Memory B cell (primary cell): Measurements from ENCODE around the gene IMP4.

Experiments used
- ATAC-seq: fragments of 150-1000 bp; cut with Tn5 transposase; 2 replicates; pipeline ENCODE4 v1.10.0; 2021; ENCODE audit warnings: low read depth, mild to moderate bottlenecking, moderate library complexity
- DNase-seq, 2 donors: peaks; one replicate each; pipeline ENCODE4 v3.0.0; 2022; ENCODE audit warnings: low spot score in 2 of 2
- H3K27ac Mint-ChIP-seq: one replicate; pipeline ENCODE4 v1.8.0; 2022; ENCODE audit warnings: mild to moderate bottlenecking, moderate library complexity, mixed read lengths
- H3K27me3 Mint-ChIP-seq: one replicate; pipeline ENCODE4 v1.8.0; 2022; ENCODE audit warnings: mixed read lengths
- H3K36me3 Mint-ChIP-seq: one replicate; pipeline ENCODE4 v1.8.0; 2022; ENCODE audit warnings: mild to moderate bottlenecking, mixed read lengths
- H3K4me1 Mint-ChIP-seq: one replicate; pipeline ENCODE4 v1.8.0; 2022; ENCODE audit warnings: mixed read lengths
- H3K4me3 Mint-ChIP-seq: one replicate; pipeline ENCODE4 v1.8.0; 2022; ENCODE audit warnings: mild to moderate bottlenecking, moderate library complexity, mixed read lengths
- H3K9me3 Mint-ChIP-seq: one replicate; pipeline ENCODE4 v1.8.0; 2022; ENCODE audit warnings: mixed read lengths

IMP4 gene

GRCh38 chr2:130355578-130356431, 13.1 kb downstream of the IMP4 start, which contains the start of gene PTPN18:
TSS of gene PTPN18 (plus strand) at chr2:130356056. CDS start at chr2:130356108, 52 bp downstream.
- ATAC-seq (peak; percentile 86), DNase-seq (peak; percentile 44 to 50)
- peaks cover 25% of the 10 kb centered on the region for H3K4me1 Mint-ChIP-seq
- H3K27ac Mint-ChIP-seq = no peak within 1 kb of the TSS
- peaks cover 1% of the 10 kb centered on the region for H3K27me3 Mint-ChIP-seq
- H3K9me3 Mint-ChIP-seq = peaks cover 1% of the 10 kb centered on the region
- H3K36me3 Mint-ChIP-seq = peaks cover 1% of the 10 kb centered on the region
- H3K4me3 Mint-ChIP-seq = peak within 1 kb of the TSS; percentile 86

GRCh38 chr2:130357864-130358263, 15.2 kb downstream of the IMP4 start:
- no peak for DNase-seq
- Mint-ChIP-seq H3K36me3 (peaks cover 1% of the 10 kb centered on the region), H3K27ac (no peak overlapping the region), H3K4me1 (peaks cover 14% of the 10 kb centered on the region), H3K4me3 (no peak overlapping the region), H3K9me3 (peaks cover 1% of the 10 kb centered on the region), H3K27me3 (peaks cover 1% of the 10 kb centered on the region)
- no peak for ATAC-seq

GRCh38 chr2:130358420-130359350, 16.0 kb downstream of the IMP4 start:
- peaks cover 1% of the 10 kb centered on the region for H3K27me3 Mint-ChIP-seq
- peaks cover 1% of the 10 kb centered on the region for H3K9me3 Mint-ChIP-seq
- DNase-seq = no peak
- H3K27ac Mint-ChIP-seq = no peak overlapping the region
- ATAC-seq = no peak
- no peak overlapping the region for H3K4me3 Mint-ChIP-seq
- peaks cover 9% of the 10 kb centered on the region for H3K4me1 Mint-ChIP-seq
- peaks cover 1% of the 10 kb centered on the region for H3K36me3 Mint-ChIP-seq

- Mint-ChIP-seq H3K27me3 (peaks cover 1% of the 10 kb centered on the region), H3K9me3 (peaks cover 1% of the 10 kb centered on the region), H3K27ac (no peak overlapping the region), H3K36me3 (peaks cover 1% of the 10 kb centered on the region), H3K4me3 (no peak overlapping the region), H3K4me1 (peaks cover 9% of the 10 kb centered on the region)
- DNase-seq = no peak
- no peak for ATAC-seq
Measured at GRCh38 chr2:130359466-130359865, 16.8 kb downstream of the IMP4 start.

- Mint-ChIP-seq H3K27me3 (peaks cover 1% of the 10 kb centered on the region), H3K9me3 (peaks cover 1% of the 10 kb centered on the region), H3K27ac (no peak overlapping the region), H3K4me1 (no peaks in the 10 kb centered on the region), H3K4me3 (no peak overlapping the region), H3K36me3 (peaks cover 1% of the 10 kb centered on the region)
- DNase-seq = no peak
- no peak for ATAC-seq
Measured at GRCh38 chr2:130363479-130363878, 20.8 kb downstream of the IMP4 start.

- ATAC-seq = no peak
- peaks cover 1% of the 10 kb centered on the region for H3K9me3 Mint-ChIP-seq
- H3K27me3 Mint-ChIP-seq = peaks cover 1% of the 10 kb centered on the region
- H3K4me3 Mint-ChIP-seq = no peak overlapping the region
- peaks cover 1% of the 10 kb centered on the region for H3K36me3 Mint-ChIP-seq
- peaks cover 5% of the 10 kb centered on the region for H3K4me1 Mint-ChIP-seq
- DNase-seq = no peak
- H3K27ac Mint-ChIP-seq = no peak overlapping the region
Measured at GRCh38 chr2:130365075-130365474, 22.4 kb downstream of the IMP4 start.

- H3K27ac Mint-ChIP-seq = no peak overlapping the region
- ATAC-seq (no peak), DNase-seq (no peak)
- no peaks in the 10 kb centered on the region for H3K36me3 Mint-ChIP-seq
- H3K9me3 Mint-ChIP-seq = no peaks in the 10 kb centered on the region
- H3K27me3 Mint-ChIP-seq = no peaks in the 10 kb centered on the region
- peaks cover 14% of the 10 kb centered on the region for H3K4me1 Mint-ChIP-seq
- no peak overlapping the region for H3K4me3 Mint-ChIP-seq
Measured at GRCh38 chr2:130365963-130366362, 23.3 kb downstream of the IMP4 start.

- DNase-seq (no peak), ATAC-seq (no peak)
- peaks cover 22% of the 10 kb centered on the region for H3K4me1 Mint-ChIP-seq
- no peaks in the 10 kb centered on the region for H3K9me3 Mint-ChIP-seq
- H3K4me3 Mint-ChIP-seq = no peak overlapping the region
- H3K36me3 Mint-ChIP-seq = no peaks in the 10 kb centered on the region
- no peaks in the 10 kb centered on the region for H3K27me3 Mint-ChIP-seq
- H3K27ac Mint-ChIP-seq = no peak overlapping the region
Measured at GRCh38 chr2:130366720-130367119, 24.0 kb downstream of the IMP4 start.

GRCh38 chr2:130368786-130369185, 26.1 kb downstream of the IMP4 start:
- Mint-ChIP-seq H3K27me3 (no peaks in the 10 kb centered on the region), H3K4me3 (no peak overlapping the region), H3K4me1 (peaks cover 32% of the 10 kb centered on the region), H3K27ac (no peak overlapping the region), H3K36me3 (peaks cover 5% of the 10 kb centered on the region), H3K9me3 (no peaks in the 10 kb centered on the region)
- DNase-seq (no peak), ATAC-seq (no peak)

- peaks cover 36% of the 10 kb centered on the region for H3K4me1 Mint-ChIP-seq
- H3K9me3 Mint-ChIP-seq = no peaks in the 10 kb centered on the region
- no peaks in the 10 kb centered on the region for H3K27me3 Mint-ChIP-seq
- DNase-seq (no peak), ATAC-seq (no peak)
- H3K36me3 Mint-ChIP-seq = peaks cover 5% of the 10 kb centered on the region
- peak overlapping the region; percentile 93 for H3K27ac Mint-ChIP-seq
- peak overlapping the region; percentile 22 for H3K4me3 Mint-ChIP-seq
Measured at GRCh38 chr2:130369311-130369964, 26.7 kb downstream of the IMP4 start.

- Mint-ChIP-seq H3K9me3 (no peaks in the 10 kb centered on the region), H3K4me3 (peak overlapping the region; percentile 22), H3K27ac (peak overlapping the region; percentile 93), H3K36me3 (peaks cover 6% of the 10 kb centered on the region), H3K4me1 (peaks cover 41% of the 10 kb centered on the region), H3K27me3 (no peaks in the 10 kb centered on the region)
- no peak for ATAC-seq
- DNase-seq = no peak
Measured at GRCh38 chr2:130369965-130370341, 27.3 kb downstream of the IMP4 start.

GRCh38 chr2:130370490-130370889, 27.8 kb downstream of the IMP4 start:
- Mint-ChIP-seq H3K9me3 (no peaks in the 10 kb centered on the region), H3K36me3 (peaks cover 8% of the 10 kb centered on the region), H3K27me3 (no peaks in the 10 kb centered on the region), H3K4me3 (peak overlapping the region; percentile 94), H3K4me1 (peaks cover 42% of the 10 kb centered on the region), H3K27ac (peak overlapping the region; percentile 93)
- ATAC-seq = peak; percentile 48
- DNase-seq = no peak

GRCh38 chr2:130371723-130372054, 29.0 kb downstream of the IMP4 start:
- ATAC-seq (peak; percentile 8), DNase-seq (no peak)
- Mint-ChIP-seq H3K4me1 (peaks cover 50% of the 10 kb centered on the region), H3K27ac (peak overlapping the region; percentile 93), H3K4me3 (peak overlapping the region; percentile 94), H3K27me3 (no peaks in the 10 kb centered on the region), H3K36me3 (peaks cover 17% of the 10 kb centered on the region), H3K9me3 (no peaks in the 10 kb centered on the region)
